SK-N-MC (cell line): ENCODE data around the gene ASXL2.

Experiments used
- EZH2 ChIP-seq: fragments of 200-600 bp; sonication (generic); IDR thresholded peaks from one replicate; pipeline ENCODE4 v1.6.1; 2017; ENCODE audit warnings: antibody characterized with exemption
- FOXP2 ChIP-seq: optimal IDR thresholded peaks from 2 replicates; pipeline ENCODE3; 2011; ENCODE audit warnings: mild to moderate bottlenecking, moderate library complexity; ENCODE audit not compliant: insufficient read depth; ENCODE audit errors: extremely low read length, control extremely low read depth
- POLR2AphosphoS5 ChIP-seq: IDR thresholded peaks from 2 replicates; pipeline ENCODE4 v1.6.1; 2012; ENCODE audit warnings: mild to moderate bottlenecking, low read depth, low read length, borderline replicate concordance

- no peak for TF ChIP-seq EZH2
- no peak for TF ChIP-seq POLR2AphosphoS5
- TF ChIP-seq FOXP2: no peak
These were observed 40.0 kb downstream of the ASXL2 start for GRCh38 chr2:25838152-25838756.
